CD4-positive, alpha-beta T cell treated with Interleukin-17A for 1 hour (primary cell): Measurements from ENCODE around the gene SUPT5H.

Experiments
- DNase-seq: peaks from one replicate; pipeline ENCODE4 v3.0.0-alpha.2; 2020

The SUPT5H gene

GRCh38 chr19:39409208-39410016 lies 36.0 kb upstream of the SUPT5H start:
- peak; percentile 95 for DNase-seq

- no peak for DNase-seq
These were observed 35.2 kb upstream of the SUPT5H start for GRCh38 chr19:39410017-39410830.

GRCh38 chr19:39410831-39411080 lies 34.6 kb upstream of the SUPT5H start:
- no peak for DNase-seq

DNA sequence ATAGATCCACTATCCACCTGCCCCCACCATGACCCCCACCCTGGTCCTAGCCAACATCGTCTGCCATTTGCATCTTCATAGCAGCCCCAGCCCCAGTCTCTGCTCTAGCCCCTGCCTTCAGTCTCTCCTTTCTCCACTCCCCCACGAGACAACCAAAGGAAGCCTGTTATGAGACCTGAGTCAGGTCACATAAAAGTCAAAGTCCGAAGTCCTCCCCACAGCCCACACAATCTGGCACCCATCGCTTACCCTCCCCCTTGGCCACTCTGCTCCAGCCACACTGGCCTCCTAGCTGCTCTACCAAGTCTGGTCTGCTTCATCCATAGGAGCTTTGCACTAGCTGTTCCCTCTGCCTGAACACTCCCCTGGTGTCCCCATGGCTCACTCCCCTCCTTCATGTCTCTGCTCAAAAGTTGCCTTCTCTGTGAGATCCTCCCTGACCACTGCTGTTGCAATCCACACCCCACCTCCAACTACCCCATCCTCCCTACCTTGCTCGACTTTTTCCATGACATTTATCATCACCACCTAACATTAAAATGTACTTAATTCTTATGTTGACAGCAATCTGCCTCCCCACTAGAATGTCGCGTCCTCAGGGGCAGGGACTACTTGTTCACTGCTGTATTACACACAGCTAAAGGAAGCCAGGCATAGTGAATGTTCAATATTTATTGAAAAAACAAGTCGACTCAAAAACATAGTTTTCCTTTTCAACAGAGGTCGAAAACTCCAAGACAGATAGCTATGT lies 34.1 kb upstream of the SUPT5H start:
- DNase-seq: peak; percentile 80

GRCh38 chr19:39411832-39412099 lies 33.6 kb upstream of the SUPT5H start:
- DNase-seq: peak; percentile 95

- peak; percentile 99 for DNase-seq
These were observed 33.1 kb upstream of the SUPT5H start, which contains the start of gene PLEKHG2 for GRCh38 chr19:39412100-39412866. TSS of gene PLEKHG2 (plus strand) at chr19:39412669. CDS start at chr19:39414087, 1,418 bp downstream.

GRCh38 chr19:39412867-39413271 lies 32.5 kb upstream of the SUPT5H start:
- DNase-seq: no peak

- peak; percentile 54 for DNase-seq
These were observed 32.0 kb upstream of the SUPT5H start for GRCh38 chr19:39413272-39413910.

DNA sequence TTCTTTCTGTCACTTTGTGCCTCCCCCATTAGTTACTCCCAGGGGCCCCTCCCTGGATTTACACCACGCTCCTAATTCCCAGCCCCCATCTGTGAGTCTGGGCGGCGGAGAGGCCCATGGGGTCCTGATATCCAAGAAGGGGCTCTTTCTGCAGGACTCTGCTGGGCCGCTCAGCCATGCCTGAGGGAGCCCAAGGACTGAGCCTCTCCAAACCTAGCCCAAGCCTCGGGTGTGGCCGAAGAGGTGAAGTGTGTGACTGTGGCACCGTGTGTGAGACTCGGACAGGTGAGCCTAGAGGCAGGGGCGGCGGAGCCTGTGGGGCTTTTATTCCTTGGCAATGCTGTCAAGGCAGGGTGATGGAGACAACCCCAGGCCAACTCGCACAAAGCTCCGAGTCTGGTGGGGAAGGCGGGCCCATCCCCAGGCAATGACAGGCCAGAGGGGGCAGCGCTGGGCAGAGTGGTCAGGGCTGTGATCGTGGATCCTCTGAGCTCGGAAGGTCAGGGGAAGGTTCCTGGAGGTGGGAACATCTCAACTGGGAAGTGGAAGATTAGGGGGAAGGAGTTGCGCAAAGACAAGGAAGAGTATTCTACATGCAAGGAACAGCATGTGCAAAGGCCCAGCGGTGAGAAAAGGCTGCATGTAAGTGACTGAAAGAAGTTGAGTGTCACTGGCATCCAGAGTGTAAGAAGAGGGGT lies 31.3 kb upstream of the SUPT5H start:
- peak; percentile 37 for DNase-seq

DNA sequence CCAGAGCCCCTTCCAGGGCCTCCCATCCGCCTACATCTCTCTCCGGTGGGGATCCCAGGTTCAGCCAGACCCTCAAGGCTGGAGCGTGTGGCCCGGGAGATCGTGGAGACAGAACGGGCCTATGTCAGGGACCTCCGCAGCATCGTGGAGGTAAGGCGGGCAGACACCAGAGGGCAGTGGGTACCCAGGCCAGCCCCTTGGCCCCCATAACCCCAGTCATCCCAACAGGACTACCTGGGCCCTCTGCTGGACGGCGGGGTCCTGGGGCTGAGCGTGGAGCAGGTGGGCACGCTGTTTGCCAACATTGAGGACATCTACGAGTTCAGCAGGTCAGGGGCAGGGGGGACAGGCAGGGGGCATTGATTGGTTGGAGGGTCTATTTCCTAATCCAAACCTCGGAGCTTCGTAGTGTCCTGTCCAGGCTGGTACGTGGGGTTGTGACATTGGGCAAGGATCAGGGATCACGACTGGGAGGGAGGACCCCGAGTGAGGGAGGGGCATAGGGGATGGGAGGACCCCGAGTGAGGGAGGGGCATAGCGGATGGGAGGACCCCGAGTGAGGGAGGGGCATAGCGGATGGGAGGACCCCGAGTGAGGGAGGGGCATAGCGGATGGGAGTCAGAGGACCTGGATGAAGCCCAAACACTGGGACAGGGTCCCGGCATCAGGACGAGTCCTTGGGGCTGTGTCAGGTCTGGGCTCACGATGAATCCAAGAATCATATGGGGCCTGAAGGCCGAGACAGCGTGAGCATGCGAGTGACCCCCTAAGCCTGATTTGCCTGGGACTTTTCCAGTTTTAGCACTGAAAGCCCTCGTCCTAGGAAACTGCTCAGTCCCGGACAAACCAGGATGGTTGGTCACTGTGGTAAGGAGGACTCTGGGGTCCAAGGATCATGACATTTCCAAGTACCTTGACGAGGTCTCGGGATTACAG lies 30.0 kb upstream of the SUPT5H start:
- peak; percentile 29 for DNase-seq

GRCh38 chr19:39416152-39417120 lies 28.9 kb upstream of the SUPT5H start:
- peak; percentile 26 for DNase-seq

GRCh38 chr19:39417463-39418181 lies 27.8 kb upstream of the SUPT5H start:
- DNase-seq: no peak

DNA sequence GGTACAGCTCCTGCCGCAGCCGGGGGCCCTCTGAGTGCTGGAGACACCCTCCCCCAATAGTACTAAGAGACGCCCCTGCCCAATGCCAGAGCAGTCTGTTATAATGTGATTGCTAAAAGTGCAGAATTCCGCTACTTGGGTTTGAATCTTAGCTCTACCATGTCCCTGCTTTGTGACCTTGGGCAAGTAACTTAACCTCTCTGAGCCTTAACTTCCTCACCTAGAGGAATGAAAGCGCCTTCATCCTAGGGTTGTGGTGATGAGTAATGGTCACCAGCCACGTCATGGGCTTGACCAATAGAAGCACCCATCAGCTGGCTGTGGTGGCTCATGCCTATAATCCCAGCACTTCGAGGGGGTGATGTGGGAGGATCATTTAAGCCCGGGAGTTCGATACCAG lies 26.4 kb upstream of the SUPT5H start:
- peak; percentile 6 for DNase-seq

- no peak for DNase-seq
These were observed 24.6 kb upstream of the SUPT5H start for GRCh38 chr19:39420769-39421168.

- DNase-seq: no peak
These were observed 23.4 kb upstream of the SUPT5H start for GRCh38 chr19:39422020-39422419.

- DNase-seq: no peak
These were observed 21.9 kb upstream of the SUPT5H start for GRCh38 chr19:39423258-39424086.

- DNase-seq: no peak
These were observed 20.4 kb upstream of the SUPT5H start for GRCh38 chr19:39424934-39425333.

DNA sequence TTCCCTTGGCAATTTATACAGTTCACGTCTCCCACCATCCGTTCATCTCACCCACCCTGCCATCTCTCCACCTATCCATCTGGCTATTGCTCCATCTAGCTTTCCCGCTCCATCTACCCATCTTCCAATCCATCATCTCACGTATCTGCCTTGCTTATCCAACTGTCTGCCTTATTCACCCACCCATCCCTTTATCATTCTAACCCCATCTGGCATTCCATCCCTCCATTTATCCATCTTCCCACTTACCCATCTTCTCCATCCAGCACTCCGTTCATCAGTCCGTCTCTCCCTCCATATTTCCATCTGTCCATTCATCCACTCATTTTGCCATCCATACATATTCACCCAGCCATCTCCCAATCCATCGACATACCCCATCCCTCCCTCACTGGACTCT lies 19.6 kb upstream of the SUPT5H start:
- DNase-seq: no peak
